ENCODE results near the gene CTNND1.
"Not testable (repeated sequence)": the region's sequence is repeated elsewhere in the genome, so short reads cannot be mapped to it uniquely, and the experiment has no call there.

Gene CTNND1

GRCh38 chr11:57792060-57792541 is 30.5 kb downstream of the CTNND1 start:
- DNase-seq = no peak

GRCh38 chr11:57792870-57793269 is 31.3 kb downstream of the CTNND1 start:
- no peak for DNase-seq

GRCh38 chr11:57793351-57794115 is 31.9 kb downstream of the CTNND1 start:
- DNase-seq = no peak

- no peak for DNase-seq
These were observed 37.4 kb downstream of the CTNND1 start for GRCh38 chr11:57798905-57799559.

DNA sequence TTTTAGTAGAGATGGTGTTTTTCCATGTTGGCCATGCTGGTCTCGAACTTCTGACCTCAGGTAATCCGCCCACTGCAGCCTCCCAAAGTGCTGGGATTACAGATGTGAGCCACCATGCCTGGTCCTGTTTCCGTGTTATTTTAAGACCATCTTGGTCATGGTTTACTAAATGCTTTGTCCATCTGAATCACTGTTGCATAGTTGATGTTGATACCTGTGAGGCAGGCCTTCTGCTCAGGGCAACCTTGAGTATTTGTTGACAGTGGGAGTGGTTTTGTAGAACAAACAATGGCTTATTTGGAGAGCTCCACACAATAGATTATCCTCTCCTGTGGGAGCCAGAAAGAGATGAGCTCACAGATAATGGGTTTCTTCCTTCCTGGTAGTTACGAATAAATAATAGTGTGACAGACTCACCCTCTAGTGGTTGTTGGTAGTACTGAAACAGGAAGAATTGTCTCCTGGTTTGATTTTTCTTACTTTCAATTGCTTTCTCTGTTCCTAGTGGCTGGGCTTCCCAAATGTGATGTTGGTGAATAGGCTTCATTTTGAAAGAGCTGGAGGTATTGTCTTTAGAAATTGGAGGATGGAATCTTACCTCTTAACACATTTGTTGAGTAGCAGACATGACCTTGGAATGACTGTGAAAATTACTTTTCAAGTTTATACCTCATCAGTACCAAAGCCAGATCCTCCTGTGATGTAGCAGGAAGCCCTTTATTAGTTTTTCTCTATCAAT is 39.0 kb downstream of the CTNND1 start:
- DNase-seq = no peak

DNA sequence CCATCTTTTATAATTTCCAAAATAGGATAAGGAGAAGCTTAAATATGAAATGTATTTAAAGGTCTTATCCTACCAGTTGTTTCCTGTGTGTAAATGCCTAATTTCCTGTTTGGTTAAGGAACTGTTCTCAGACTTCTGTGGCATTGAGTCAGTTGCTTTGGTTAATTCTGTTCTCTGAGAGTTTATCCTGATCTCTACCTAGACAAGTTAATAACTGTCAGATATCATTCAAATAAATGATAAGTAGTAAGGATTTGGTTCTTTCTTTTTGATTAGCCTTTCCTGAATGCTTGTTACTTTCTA is 39.5 kb downstream of the CTNND1 start:
- DNase-seq = no peak

GRCh38 chr11:57802411-57802810 is 40.8 kb downstream of the CTNND1 start:
- no peak for DNase-seq

DNA sequence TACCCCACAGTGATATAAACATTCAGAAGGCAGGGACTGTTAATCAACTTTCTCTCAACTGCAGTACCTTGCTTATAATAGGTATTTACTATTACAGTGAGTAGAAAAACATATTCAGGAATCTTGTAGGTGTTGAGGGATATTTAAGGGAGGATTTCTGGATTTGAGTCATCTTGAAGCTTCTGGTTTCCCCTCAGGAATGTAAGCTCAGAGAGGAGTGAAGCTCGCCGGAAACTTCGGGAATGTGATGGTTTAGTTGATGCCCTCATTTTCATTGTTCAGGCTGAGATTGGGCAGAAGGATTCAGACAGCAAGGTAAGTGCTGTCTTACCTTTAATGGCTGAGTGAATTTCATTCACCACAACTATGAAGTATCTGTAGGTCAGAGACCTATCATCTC is 42.9 kb downstream of the CTNND1 start:
- no peak for DNase-seq

DNA sequence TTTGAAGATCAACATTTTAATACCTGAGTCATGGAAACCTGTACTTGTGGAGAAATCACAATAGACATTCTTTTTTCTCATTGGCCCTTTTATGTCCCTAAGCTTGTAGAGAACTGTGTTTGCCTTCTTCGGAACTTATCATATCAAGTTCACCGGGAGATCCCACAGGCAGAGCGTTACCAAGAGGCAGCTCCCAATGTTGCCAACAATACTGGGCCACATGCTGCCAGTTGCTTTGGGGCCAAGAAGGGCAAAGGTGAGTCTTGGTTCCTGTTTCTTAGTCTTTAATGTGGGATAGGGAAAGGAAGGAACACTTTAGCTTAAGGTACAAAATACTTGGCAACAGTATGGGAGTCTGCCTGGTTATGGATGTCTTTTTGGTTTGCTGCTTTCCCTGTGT is 44.2 kb downstream of the CTNND1 start:
- no peak for DNase-seq

- no peak for DNase-seq
These were observed 51.0 kb downstream of the CTNND1 start for GRCh38 chr11:57812634-57813033.

- DNase-seq = no peak
These were observed 53.9 kb downstream of the CTNND1 start for GRCh38 chr11:57815476-57815875.

GRCh38 chr11:57815877-57816276 is 54.3 kb downstream of the CTNND1 start:
- DNase-seq = no peak

GRCh38 chr11:57818812-57819211 is 57.2 kb downstream of the CTNND1 start:
- no peak for DNase-seq

GRCh38 chr11:57819252-57819979 is 57.8 kb downstream of the CTNND1 start:
- no peak for DNase-seq

DNA sequence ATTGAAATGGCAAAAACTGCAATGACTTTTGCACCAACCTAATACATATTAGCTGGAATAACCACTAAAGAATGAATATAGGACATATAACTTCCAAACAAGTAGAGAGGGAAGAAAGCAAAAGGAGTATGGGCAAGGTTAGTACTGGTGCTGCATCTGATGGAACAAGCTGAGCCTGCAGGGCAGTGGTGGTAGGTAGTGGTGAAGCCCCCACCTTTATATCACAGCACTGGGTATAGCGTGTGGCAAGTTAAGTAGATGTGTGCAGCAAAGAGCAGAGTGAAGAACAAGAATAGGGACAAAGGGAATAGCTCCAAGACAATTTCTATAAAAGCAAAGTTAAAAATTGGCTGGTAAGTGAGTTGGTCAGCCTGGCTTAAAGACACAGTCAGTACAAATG is 62.3 kb downstream of the CTNND1 start:
- DNase-seq = no peak

- no peak for DNase-seq
These were observed 73.2 kb downstream of the CTNND1 start for GRCh38 chr11:57834852-57835251.

GRCh38 chr11:57838609-57839008 is 77.0 kb downstream of the CTNND1 start:
- not testable (repeated sequence) for DNase-seq

DNA sequence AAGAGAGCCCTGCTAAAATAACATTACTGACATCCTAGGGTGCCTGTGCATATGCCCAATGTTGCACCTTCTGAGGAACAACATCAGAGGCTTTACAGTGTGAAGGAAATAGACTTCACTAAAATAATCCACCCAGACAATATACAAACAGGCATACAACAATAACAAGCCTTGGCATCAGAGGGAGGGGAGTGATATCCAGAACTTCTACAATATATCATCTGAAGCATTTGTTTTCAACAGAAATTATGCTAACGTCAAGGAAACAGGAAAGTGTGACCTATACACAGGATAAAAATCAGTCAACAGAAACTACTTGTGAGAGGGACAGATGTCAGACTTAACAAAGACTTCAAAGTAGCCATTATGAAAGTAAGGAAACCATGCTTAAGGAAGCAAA is 81.3 kb downstream of the CTNND1 start:
- no peak for DNase-seq

DNA sequence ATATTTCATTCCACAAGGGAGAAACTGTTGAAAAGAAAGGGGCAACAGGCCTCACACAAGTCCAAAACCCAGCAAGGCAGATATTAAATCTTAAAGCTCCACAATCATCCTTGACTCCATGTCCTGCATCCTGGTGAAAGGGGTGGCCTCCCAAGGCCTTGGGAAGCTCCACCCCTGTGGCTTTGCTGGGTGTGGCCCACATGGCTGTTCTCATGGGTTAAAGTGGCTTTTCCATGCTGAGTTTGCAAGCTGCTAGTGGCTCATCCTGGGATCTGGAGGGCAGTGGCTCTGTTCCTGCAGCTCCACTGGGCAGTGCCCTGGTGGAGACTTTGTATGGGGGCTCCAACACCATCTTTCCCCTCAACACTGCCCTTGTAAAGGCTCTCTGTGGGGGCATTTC is 106.4 kb downstream of the CTNND1 start:
- DNase-seq = no peak

DNA sequence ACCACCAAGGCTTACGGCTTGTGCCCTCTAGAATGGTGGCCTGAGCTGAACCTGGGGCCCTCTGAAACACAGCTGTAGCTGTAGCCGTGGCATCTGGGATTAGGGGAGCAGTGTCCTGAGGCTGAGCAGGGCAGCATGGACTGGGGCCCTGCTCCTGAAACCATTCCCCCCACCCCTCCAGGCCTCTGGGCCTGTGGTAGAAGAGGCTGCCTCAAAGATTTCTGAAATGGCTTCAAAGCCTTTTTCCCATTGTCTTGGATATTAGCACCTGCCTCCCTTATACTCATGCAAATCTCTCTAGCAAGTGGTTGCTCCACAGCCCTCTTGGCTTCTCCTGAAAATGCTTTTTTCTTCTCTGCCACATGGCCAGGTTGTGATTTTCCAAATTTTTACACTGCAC is 106.9 kb downstream of the CTNND1 start:
- DNase-seq = no peak

All from T1000 (cell line).